ENCODE results near the gene FGF12. TPM values are rescaled to one million over a fixed set of nuclear protein-coding genes. Genes with fewer than 3 reads are reported as not detected.

Gene FGF12
- total RNA-seq, 1 donor from 2014 or later: 6.1 TPM

DNA sequence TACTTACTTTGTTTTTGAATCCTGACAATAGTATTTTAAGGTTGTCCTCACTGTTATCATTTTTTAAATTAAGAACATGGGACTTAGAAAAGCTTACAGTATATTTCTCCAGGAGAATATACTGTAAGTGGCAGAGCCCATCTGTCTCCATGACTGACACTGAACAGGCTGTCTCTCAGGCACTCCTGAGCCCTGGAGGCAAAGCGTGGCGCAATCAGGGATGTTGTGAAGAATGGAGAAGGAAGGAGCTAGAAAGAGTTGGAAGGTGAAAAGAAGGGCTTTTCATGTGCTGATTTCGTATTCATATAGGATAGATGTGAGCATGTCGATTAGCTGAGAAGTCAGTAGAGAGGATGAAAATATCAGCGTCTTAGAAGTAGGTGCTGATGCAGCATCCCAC lies 41.5 kb downstream of the FGF12 start:
- TF ChIP-seq, protein P1, sequence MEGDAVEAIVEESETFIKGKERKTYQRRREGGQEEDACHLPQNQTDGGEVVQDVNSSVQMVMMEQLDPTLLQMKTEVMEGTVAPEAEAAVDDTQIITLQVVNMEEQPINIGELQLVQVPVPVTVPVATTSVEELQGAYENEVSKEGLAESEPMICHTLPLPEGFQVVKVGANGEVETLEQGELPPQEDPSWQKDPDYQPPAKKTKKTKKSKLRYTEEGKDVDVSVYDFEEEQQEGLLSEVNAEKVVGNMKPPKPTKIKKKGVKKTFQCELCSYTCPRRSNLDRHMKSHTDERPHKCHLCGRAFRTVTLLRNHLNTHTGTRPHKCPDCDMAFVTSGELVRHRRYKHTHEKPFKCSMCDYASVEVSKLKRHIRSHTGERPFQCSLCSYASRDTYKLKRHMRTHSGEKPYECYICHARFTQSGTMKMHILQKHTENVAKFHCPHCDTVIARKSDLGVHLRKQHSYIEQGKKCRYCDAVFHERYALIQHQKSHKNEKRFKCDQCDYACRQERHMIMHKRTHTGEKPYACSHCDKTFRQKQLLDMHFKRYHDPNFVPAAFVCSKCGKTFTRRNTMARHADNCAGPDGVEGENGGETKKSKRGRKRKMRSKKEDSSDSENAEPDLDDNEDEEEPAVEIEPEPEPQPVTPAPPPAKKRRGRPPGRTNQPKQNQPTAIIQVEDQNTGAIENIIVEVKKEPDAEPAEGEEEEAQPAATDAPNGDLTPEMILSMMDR (IDR thresholded peaks at IDR 0.05; ENCODE audit: unreplicated experiment): no peak
- H3K36me3 Mint-ChIP-seq (ENCODE audit: insufficient read depth): no peaks in the 10 kb centered on the region
- H3K4me3 Mint-ChIP-seq (ENCODE audit: low read depth): no peak overlapping the region
- DNase-seq (ENCODE audit: low spot score, unreplicated experiment): no peak
- no peaks in the 10 kb centered on the region for H3K4me1 Mint-ChIP-seq (ENCODE audit: low read depth)
- H3K27ac Mint-ChIP-seq: no peak overlapping the region
- H3K27me3 Mint-ChIP-seq: no peaks in the 10 kb centered on the region
- H3K9me3 Mint-ChIP-seq (ENCODE audit: low read depth): peaks cover 3% of the 10 kb centered on the region

- Mint-ChIP-seq H3K4me3 (ENCODE audit: low read depth) (no peak overlapping the region), H3K4me1 (ENCODE audit: low read depth) (no peaks in the 10 kb centered on the region), H3K9me3 (ENCODE audit: low read depth) (no peaks in the 10 kb centered on the region), H3K27ac (no peak overlapping the region), H3K27me3 (no peaks in the 10 kb centered on the region), H3K36me3 (ENCODE audit: insufficient read depth) (no peaks in the 10 kb centered on the region)
- no peak for DNase-seq (ENCODE audit: low spot score, unreplicated experiment)
- TF ChIP-seq, protein P1 (IDR thresholded peaks at IDR 0.05; ENCODE audit: unreplicated experiment): no peak
Measured at GRCh38 chr3:192684151-192684550, 43.2 kb downstream of the FGF12 start.

- Mint-ChIP-seq H3K4me1 (ENCODE audit: low read depth) (no peaks in the 10 kb centered on the region), H3K27me3 (no peaks in the 10 kb centered on the region), H3K4me3 (ENCODE audit: low read depth) (no peak overlapping the region), H3K36me3 (ENCODE audit: insufficient read depth) (no peaks in the 10 kb centered on the region), H3K9me3 (ENCODE audit: low read depth) (no peaks in the 10 kb centered on the region), H3K27ac (no peak overlapping the region)
- TF ChIP-seq, protein P1 (IDR thresholded peaks at IDR 0.05; ENCODE audit: unreplicated experiment): no peak
- no peak for DNase-seq (ENCODE audit: low spot score, unreplicated experiment)
Measured at GRCh38 chr3:192675958-192676649, 51.2 kb downstream of the FGF12 start.

GRCh38 chr3:192655628-192656027 lies 71.7 kb downstream of the FGF12 start:
- H3K9me3 Mint-ChIP-seq (ENCODE audit: low read depth): no peaks in the 10 kb centered on the region
- H3K4me1 Mint-ChIP-seq (ENCODE audit: low read depth): peaks cover 5% of the 10 kb centered on the region
- H3K27ac Mint-ChIP-seq: no peak overlapping the region
- TF ChIP-seq, protein P1 (IDR thresholded peaks at IDR 0.05; ENCODE audit: unreplicated experiment): no peak
- no peak for DNase-seq (ENCODE audit: low spot score, unreplicated experiment)
- H3K36me3 Mint-ChIP-seq (ENCODE audit: insufficient read depth): no peaks in the 10 kb centered on the region
- no peak overlapping the region for H3K4me3 Mint-ChIP-seq (ENCODE audit: low read depth)
- no peaks in the 10 kb centered on the region for H3K27me3 Mint-ChIP-seq

DNA sequence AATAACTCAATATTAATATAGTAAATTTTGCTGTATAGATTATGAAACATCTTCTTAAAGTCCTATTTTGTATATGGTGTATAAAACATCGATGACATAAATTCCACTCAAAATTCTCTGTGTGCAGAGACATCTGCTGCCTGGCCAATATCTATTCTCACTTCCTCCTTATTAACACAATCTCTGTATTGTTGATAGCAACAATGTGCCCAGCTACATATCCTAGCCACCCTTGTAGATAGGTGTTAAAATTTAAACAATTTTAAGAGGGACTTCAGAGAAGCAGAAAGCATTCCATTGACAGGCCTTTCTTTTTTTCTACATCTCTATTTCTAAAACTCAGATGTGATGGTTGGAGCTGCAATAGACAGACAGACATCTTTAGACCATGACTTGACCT lies 72.3 kb downstream of the FGF12 start:
- H3K27ac Mint-ChIP-seq: no peak overlapping the region
- DNase-seq (ENCODE audit: low spot score, unreplicated experiment): no peak
- H3K27me3 Mint-ChIP-seq: no peaks in the 10 kb centered on the region
- peaks cover 5% of the 10 kb centered on the region for H3K4me1 Mint-ChIP-seq (ENCODE audit: low read depth)
- TF ChIP-seq, protein P1 (IDR thresholded peaks at IDR 0.05; ENCODE audit: unreplicated experiment): no peak
- H3K36me3 Mint-ChIP-seq (ENCODE audit: insufficient read depth): no peaks in the 10 kb centered on the region
- no peak overlapping the region for H3K4me3 Mint-ChIP-seq (ENCODE audit: low read depth)
- H3K9me3 Mint-ChIP-seq (ENCODE audit: low read depth): no peaks in the 10 kb centered on the region

Data from progenitor cell of endocrine pancreas (in vitro differentiated cells).